RCC 7860 (cell line): ENCODE results near the gene ANXA9.

ENCODE experiments used
- DNase-seq: peaks from one replicate; pipeline ENCODE4 v3.0.0-alpha.2; 2015; ENCODE audit warnings: low spot score
- FAIRE-seq: peaks from 2 replicates; lab custom pipeline; 2012; peaks lifted over from hg19 to GRCh38; lab: Jason Lieb, UNC

ANXA9 gene

DNA sequence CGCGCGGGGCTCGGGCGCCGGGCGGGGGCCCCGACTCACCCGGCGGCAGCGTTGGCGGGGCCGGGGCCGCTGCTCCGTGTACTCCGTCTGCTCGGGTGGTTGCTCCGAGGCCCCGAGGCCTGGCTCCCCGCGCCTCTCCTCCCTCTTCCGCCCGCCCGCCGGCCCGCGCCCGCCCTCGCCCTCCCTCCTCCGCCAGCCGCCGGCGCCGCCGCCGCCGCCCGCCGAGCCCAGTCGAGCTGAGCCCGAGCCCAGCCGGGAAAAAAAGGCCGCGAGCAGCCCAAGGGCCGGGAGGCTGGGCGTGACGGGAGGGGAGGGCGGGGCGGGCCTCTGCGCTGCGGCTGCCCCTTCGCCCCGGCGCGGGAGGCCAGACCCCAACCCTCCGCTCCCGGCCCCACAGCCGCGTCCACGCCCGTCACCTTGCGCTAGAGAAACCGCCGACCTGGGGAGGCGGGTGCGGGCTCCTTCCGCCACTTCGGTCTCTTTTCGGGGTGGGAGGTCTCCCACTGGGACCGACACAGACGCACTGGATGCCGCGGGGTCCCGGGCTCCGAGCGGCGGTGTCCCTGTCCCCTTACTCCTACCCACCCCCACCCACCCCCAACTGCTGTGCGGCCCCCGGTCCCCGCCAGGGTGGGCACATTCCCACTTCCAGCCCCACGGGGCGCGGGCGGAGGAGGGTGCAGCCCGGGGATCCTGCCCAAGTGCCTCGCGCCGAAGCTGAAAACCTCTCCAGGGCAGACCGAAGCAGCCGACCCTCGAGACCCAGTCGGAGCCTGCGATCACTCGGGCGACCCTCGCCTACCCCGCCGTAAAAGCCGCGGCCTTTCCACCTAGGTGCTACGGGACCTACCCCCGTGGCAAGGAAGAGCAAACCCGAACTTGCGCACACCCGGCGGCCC is 7.3 kb upstream of the ANXA9 start, which contains the start of gene CERS2:
Gene CERS2 (minus strand): TSS at position 256 of the 899 bp plus-strand sequence. CDS start 5,745 bp downstream, outside the sequence.
- FAIRE-seq = no peak
- peak; percentile 38 for DNase-seq

DNA sequence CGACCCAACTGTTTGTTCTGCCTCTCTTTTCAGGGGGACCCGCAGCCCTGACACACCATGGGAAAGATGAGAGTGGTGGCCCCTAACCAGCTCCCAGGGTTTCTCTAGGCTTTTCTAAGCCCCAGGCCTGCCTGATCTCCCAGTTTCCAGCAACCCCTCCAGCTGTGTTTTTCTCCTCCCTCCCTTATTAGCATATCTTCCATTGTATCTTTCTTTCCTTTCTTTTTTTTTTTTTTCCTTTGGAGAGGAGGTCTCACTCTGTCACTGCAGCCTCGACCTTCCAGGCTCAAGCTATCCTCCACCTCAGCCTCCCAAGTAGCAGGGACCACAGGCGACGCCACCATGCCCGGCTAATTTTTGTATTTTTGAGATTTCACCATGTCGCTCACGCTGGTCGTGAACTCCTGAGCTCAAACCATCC is 5.7 kb upstream of the ANXA9 start:
- FAIRE-seq (no peak), DNase-seq (no peak)

DNA sequence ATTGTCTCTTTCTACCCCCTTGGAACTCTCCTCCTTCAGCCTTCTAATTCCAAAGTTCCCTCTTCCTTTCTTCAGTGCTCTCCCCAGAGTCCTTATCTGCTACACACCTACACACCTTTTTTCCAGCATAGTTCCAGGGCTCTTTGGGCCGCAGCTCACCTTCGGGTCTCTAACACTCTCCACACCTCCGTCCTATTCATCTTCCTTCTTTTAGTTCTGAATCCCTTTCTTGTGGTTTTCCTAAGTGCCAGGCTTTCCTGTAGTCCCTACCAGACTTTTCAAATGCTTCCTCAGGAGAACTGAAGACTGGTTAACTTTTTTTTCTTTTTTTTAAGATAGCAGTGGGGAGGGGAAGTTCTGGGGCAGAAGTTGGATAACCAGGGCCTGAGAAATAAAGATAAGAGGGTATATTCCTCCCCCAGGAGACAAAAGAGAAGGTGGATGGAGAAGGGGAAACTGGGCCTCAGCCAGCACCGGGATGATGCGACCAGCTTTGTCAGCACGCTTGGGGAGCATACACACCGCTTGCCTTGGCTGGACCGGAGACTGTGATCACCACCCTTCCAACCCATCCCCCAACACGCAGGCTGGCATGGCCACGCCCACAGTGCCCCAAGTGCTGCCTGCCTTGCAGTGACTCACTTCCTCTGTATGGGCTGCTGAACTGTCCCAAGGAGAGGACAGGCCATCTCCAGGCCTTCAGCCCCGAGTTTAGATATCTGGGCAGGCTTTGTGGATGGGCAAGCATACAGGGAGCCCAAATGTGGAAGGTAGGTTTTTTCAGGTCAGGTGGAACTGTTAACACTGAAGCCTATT is 5.0 kb upstream of the ANXA9 start:
- DNase-seq (peak; percentile 90), FAIRE-seq (peak; percentile 81)

DNA sequence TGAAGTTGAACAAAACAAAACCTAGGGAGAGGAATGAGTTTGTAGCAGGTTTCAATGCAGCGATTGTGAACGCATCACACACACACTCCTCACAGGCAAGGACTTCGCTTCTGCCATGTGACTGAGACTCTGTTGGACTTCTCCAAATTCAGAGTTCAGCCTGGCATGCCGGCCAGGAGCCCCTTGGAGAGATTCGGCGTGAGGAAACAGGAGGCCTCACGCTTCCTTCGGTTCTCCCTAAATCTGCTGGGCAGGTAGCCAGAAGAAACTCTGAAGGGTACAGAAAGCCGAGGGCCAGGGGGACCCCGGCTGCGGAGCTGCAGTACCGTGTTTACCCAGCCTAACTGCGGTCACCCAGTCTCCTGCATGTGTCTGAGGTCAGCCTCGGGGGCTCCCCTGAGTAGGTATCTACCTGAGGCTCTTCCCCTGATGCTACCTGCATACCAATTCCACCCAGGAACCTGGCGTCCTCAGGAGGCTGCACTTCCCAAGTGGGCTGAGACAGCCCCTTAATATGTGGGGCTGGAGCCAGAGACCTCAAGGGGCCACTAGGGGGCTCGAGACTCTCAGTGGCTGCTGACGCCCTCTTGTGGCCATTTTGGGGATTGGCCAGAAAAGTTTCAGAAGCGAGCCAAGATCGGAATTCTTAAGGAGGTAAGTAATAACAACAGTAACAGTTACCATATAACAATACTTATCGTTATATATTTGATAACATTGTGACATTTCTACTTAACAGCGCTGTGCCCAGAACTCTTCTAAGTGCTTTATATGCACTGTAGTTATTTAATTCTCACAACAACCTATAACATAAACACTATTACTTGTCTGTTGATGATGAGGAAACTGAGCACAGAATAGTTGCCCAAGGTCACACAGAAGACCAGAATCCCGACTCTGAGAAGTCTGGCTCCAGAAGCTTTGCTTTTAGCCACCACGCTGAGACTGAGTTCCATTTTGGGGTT is 2.7 kb upstream of the ANXA9 start:
- DNase-seq = peak; percentile 73
- FAIRE-seq = peak; percentile 75

DNA sequence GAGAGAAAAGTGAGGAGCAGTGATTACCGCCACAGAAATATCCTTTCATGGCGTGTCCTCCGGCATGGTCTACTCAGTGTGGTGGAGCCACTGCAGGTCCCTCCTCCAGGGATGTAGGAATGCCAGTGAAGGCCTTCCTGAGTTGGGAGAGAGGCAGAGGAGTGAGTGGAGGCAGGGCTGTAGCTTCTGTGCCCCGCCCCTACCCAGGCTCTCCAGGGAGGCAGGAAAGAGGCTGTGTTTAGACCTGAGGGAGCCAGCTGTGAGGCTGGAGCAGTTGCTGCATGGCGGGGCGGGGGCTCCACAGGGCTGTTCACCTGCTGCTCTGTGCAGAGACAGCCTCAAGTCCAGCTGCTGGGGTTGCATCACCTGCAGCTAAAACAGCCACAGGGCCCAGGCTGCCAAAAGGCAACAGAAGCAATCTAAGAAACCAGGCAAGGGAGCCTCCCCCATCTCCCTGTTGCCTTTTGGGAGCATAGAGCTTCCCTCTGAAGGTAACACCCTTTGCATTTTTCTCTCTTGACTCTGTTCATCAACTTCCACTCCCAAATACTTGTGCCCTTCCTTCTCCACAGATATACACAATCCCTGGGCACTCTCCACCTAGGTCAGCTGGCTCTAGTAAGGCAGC is 801 bp upstream of the ANXA9 start:
- FAIRE-seq (no peak), DNase-seq (no peak)

DNA sequence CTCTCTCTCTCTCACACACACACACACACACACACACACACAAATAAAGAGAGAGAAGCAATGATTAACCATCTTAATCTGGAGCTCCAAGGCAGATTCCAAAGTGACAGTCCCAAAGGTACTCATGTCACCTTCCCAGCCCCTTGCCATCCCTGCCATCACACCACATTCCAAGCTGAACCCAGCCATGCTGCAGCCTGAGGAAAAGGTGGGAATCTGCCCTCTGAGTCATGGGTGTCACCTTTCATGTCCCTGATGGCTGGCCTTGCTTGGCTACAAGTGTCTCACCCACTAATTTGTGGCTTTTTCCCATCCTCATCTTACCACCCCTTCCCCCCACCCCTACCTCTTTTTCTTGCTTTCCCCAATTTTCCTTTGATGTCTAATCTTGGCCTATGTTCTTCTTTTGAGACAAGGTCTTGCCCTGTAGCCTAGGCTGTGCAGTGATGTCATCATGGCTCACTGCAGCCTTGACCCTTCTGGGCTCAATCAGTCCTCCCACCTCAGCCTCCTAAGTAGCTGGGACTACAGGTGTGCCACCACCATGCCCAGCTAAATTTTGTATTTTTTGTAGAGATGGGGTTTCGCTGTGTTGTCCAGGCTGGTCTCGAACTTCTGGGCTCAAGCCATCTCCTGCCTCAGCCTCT is 3.2 kb downstream of the ANXA9 start:
- no peak for DNase-seq
- FAIRE-seq = no peak

DNA sequence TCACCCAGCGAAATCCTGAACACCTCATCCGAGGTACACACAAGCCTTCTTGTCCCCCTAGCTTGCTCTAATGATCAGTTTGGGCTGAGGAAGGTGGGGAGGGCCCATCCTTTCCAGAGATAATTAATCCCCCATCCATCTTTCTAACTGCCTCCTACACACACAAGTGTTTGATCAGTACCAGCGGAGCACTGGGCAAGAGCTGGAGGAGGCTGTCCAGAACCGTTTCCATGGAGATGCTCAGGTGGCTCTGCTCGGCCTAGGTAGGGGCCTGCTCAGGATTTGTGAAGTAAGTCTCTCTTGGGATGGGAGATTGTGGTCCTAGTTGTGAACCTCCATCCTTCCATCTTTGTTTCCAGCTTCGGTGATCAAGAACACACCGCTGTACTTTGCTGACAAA is 5.8 kb downstream of the ANXA9 start:
- no peak for FAIRE-seq
- DNase-seq = no peak

DNA sequence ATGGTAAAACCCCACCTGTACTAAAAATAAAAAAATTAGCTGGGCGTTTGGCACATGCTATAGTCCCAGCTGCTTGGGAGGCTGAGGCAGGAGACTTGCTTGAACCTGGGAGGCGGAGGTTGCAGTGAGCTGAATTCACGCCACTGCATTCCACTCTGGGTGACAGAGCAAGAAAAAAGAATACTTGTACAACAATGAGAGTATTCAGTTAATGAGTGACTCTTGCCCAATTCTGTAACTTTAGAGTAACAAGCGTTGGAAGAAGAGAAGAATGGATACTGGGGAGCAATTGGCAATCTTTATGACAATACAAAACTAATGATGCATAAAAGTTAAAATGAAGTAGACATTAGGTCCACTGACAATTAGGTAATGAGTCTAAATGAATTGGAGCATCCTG is 10.5 kb downstream of the ANXA9 start:
- DNase-seq = no peak
- FAIRE-seq = no peak

DNA sequence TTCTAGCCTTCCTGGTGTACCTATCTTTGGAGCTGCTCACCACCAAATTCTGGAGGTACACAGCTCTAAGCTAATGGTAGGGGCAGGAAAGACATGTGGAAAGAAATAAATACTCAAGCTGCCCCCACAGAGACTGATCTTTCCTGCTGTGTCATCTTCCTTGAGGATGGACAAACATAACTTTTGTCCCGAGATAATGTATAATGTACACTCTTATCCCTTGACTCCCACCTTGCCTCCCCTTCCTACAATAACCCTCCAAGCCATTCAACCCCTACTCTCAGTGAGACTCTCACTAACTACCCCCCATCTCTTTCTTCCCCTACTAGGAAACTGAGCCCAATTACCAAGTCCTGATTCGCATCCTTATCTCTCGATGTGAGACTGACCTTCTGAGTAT is 12.2 kb downstream of the ANXA9 start:
- DNase-seq = no peak
- FAIRE-seq = no peak

DNA sequence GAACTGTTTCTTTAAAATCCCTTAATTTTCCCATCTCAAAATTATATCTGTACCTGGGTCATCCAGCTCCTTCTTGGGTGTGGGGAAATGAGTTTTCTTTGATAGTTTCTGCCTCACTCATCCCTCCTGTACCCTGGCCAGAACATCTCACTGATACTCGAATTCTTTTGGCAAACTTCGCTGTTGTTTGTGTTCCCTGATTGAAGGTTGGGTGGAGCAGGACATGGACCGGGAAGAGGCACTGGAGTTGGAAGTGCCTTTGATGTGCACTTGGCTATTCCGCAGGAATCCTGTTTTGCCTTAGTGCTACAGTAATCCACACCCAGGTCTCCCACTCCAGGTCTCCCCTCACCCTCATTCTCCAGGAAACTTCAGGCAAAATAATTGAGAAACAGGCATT is 13.4 kb downstream of the ANXA9 start:
- FAIRE-seq (no peak), DNase-seq (no peak)

DNA sequence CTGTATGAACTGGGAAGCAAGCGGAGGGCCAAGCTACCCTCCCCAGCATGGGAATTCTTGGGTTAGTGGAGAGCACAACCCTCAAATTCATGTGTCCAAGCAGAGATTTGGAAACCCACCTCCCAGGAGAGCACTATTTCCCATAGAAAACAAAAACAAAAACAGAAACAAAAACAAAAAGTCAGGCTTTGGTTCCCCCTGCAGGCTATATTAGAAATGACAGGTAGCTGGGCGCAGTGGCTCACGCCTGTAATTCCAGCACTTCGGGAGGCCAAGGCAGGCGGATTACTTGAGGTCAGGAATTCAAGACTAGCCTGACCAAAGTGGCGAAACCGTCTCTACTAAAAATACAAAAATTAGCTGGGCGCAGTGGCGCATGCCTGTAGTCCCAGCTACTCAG is 13.8 kb downstream of the ANXA9 start:
- FAIRE-seq (no peak), DNase-seq (no peak)

DNA sequence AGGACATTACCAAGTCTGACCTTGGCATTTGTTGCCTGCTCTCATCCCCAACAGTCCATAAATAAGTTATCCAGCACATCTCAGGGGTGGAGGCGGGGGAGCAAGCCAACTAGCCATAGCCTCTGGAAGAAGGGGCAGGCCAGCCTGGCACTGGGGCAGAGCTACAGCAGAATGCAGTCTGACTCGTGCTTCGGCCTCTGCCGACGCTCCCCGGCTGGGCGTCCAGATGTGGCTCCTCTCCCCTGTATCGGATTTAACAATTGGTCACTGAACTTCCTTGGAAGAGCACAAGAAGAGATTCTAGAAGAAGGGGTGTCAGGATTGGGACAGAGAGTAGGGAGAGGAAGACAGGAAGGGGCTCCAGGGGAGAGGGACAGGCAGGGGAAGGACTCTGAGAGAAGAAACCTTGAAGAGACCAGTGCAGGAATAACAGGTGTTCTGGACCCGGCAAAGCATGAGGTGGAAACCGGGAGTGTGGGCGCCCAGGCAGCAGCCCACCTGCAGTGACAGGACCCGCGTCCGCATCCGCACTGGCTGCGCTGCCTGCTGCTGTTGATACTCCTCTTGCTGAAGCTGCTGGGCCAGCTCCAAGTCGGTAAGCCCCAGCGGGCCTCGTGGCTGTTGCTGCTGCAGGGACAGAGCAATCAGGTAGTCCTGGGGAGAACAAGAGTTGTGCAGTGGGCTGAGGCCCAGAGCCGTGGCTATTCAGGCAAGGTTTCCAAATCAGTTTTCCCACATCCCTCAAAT is 15.2 kb downstream of the ANXA9 start:
- DNase-seq = no peak
- no peak for FAIRE-seq

DNA sequence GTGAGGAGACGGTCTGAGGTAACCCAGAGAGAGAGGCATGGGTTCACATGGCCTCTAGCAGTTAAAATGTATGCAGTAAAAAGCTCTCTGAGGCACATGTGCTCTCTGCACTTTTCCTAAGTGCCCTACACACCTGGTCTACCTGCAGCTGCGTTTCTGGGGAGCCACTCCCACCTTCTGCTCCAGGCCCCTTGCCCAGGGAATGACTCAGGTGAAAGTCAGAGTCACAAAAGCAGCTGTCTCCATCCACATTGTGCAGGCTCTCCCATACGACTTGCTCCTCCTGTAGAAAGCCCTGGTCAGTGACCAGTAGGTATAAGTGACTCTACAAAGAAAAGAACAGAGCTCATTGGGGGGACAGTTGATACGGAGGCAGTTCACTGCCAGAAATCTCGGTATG is 15.9 kb downstream of the ANXA9 start:
- no peak for FAIRE-seq
- no peak for DNase-seq

DNA sequence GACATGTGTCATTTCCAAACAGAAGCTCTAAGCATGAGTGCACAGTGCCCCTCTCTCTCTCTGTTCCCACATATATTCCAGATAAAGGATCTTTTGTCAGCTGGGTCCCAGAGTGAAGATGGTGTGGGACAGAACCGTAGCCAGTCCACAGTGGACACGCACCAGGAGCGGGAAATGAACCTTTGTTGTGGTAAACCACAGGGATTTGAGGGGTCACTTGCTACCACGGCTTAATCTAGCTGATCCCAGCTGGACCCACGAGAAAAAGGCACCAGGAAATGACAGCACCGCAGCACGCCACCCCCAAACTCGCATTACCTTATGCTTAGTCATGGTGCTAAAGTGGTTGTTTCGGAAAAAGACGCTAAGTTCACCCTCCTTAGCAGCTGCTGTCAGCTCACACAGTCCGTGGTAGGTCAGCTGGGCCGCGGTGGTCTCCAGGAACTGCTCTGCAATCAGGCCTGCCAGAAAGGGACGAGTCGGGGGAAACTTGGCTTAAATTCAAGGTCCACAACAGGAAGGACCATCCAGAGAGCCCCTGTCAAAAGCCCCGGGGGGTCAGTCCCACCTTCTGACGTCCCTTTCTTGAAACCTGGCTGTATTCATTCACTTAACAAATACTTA is 17.1 kb downstream of the ANXA9 start:
- peak; percentile 91 for DNase-seq

DNA sequence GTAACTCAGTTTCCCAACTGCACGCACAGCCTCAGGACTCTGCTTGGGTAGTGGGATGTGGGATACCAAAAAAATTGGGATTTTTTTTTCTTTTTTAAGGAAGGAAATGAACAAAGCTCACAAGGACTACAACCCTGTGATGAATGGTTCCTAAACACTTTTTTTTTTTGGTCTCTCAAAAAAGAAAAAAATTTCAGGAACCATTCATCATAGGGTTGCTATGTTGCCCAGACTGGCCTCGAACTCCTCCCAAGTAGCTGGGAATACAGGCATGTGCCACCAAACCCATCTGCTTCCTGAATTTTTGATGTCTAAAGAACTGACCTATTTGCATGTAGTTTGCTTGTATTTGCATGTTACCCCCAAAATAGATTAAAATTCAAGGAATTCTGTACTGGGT is 17.8 kb downstream of the ANXA9 start:
- DNase-seq = no peak
- no peak for FAIRE-seq

More for the DNA sequence above, 17.1 kb downstream of the ANXA9 start:
- peak; percentile 80 for FAIRE-seq

DNA sequence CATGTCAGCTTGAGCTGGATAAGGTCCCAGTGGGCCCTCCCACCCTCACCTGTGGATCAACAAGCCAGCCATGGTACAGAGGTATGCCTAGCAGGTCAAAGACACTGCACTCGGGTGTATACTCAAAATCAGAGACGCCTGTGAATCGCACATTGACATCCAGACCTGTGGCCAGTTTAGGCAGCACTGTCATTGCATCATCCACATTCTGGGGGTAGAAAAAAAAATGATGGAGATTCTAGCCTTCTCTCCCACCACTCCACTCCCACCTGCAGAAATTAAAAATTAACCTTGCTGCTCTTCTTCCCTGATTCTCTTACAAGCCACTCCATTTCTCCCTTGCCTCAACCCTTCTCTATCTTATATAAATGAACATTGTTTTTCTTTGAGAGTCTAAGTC is 18.3 kb downstream of the ANXA9 start:
- no peak for FAIRE-seq

DNA sequence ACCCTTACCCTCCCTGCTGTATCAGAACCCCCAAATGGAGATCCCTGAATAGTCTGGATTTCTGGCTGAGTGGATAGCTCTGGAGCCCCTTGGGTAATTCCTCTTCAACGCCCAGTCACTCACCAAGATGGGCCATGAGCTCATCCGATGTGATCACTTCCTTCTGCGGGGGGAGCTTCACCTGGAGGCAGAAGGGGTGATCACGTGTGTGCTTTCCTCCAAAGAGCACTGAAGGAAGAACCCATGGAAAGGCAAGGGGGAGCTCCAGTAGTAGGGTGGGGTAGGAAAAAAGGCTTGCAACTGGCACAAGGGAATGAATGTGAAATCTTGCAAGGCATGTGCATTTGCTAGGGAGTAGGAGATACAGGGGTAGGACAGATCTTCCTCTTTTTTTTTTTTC is 19.5 kb downstream of the ANXA9 start:
- no peak for DNase-seq

More for the DNA sequence above, 18.3 kb downstream of the ANXA9 start:
- no peak for DNase-seq

DNA sequence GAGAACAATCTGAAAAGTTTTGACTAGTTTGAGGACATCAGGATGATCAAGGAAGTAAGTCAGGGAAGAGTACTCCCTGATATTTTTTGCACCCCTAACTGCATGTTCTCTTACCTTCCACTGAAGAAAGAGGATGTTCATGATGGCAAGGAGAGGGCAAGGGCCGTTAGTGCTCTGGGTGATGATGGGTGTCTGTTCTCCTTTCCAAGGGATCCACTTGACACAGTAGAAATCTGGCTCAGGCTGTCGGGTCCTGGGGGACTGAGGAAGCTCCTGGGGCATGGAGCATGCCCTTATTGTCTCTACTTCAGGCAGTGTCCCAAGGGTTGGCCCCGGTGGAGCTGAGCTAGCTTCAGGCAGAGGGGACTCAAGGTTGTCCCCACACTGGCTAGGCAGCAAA is 20.0 kb downstream of the ANXA9 start:
- no peak for FAIRE-seq
- no peak for DNase-seq

More for the DNA sequence above, 19.5 kb downstream of the ANXA9 start:
- FAIRE-seq = no peak
